GM19240 (cell line): ENCODE data around the gene EFHD1.

ENCODE experiments used
- DNase-seq: peaks from one replicate; pipeline ENCODE4 v3.0.0; 2011; ENCODE audit warnings: low spot score; ENCODE audit not compliant: insufficient read length

The EFHD1 gene

GRCh38 chr2:232633413-232634205 lies at the start of gene EFHD1:
EFHD1 (plus strand) TSS chr2:232633604; CDS start chr2:232633705, 101 bp downstream.
- peak; percentile 21 for DNase-seq

- DNase-seq, result no peak
Observed at GRCh38 chr2:232584238-232584637, 49.2 kb upstream of the EFHD1 start.

- no peak for DNase-seq
Observed at GRCh38 chr2:232586943-232587505, 46.4 kb upstream of the EFHD1 start.

GRCh38 chr2:232587512-232587911 lies 45.9 kb upstream of the EFHD1 start:
- no peak for DNase-seq

- no peak for DNase-seq
Observed at GRCh38 chr2:232588031-232588430, 45.4 kb upstream of the EFHD1 start.

GRCh38 chr2:232588680-232589585 lies 44.5 kb upstream of the EFHD1 start:
- no peak for DNase-seq

- no peak for DNase-seq
Observed at GRCh38 chr2:232592772-232593395, 40.5 kb upstream of the EFHD1 start.

GRCh38 chr2:232593982-232594381 lies 39.4 kb upstream of the EFHD1 start:
- no peak for DNase-seq

- DNase-seq, result no peak
Observed at GRCh38 chr2:232597362-232598079, 35.9 kb upstream of the EFHD1 start.

GRCh38 chr2:232598293-232598692 lies 35.1 kb upstream of the EFHD1 start:
- no peak for DNase-seq

GRCh38 chr2:232600053-232600773 lies 33.2 kb upstream of the EFHD1 start:
- DNase-seq, result no peak

- no peak for DNase-seq
Observed at GRCh38 chr2:232603283-232603682, 30.1 kb upstream of the EFHD1 start.

GRCh38 chr2:232604535-232604934 lies 28.9 kb upstream of the EFHD1 start:
- DNase-seq, result no peak

GRCh38 chr2:232607011-232607410 lies 26.4 kb upstream of the EFHD1 start:
- no peak for DNase-seq

GRCh38 chr2:232609607-232610006 lies 23.8 kb upstream of the EFHD1 start:
- DNase-seq, result no peak

GRCh38 chr2:232610081-232610480 lies 23.3 kb upstream of the EFHD1 start:
- no peak for DNase-seq

GRCh38 chr2:232611061-232611460 lies 22.3 kb upstream of the EFHD1 start:
- no peak for DNase-seq

- DNase-seq, result peak; percentile 37
Observed at GRCh38 chr2:232611559-232612218, 21.7 kb upstream of the EFHD1 start.

- DNase-seq, result no peak
Observed at GRCh38 chr2:232613538-232614134, 19.8 kb upstream of the EFHD1 start.
